HG03521 (cell line): ENCODE results near the gene MZB1.

ENCODE experiments used
- ATAC-seq: cut with Tn5 transposase; IDR thresholded peaks from one replicate; pipeline ENCODE4 v1.9.1; 2021; ENCODE audit warnings: mild to moderate bottlenecking, moderate library complexity; ENCODE audit not compliant: unreplicated experiment

Gene MZB1

GRCh38 chr5:139340051-139340450, 49.7 kb downstream of the MZB1 start:
- ATAC-seq = no peak
